ENCODE measurements around the gene IPMK.

Gene IPMK

GRCh38 chr10:58307676-58308075, 40.0 kb upstream of the IPMK start:
- Histone ChIP-seq H3K4me3 (replicated peaks; ENCODE audit: insufficient read depth, low read length) (no peak overlapping the region), H3K27ac (replicated peaks) (no peak overlapping the region), H3K27me3 (ENCODE audit: insufficient read depth, poor library complexity, severe bottlenecking) (peaks cover 3% of the 10 kb centered on the region)
- TF ChIP-seq POLR2AphosphoS5 (IDR thresholded peaks at IDR 0.05; ENCODE audit: low read depth) (no peak), REST (IDR thresholded peaks at IDR 0.05; ENCODE audit: insufficient replicate concordance, low read depth) (no peak), CTCF (IDR thresholded peaks at IDR 0.05; ENCODE audit: insufficient read depth, low read length) (no peak), GABPA (IDR thresholded peaks at IDR 0.05; ENCODE audit: low read depth) (no peak), SPI1 (IDR thresholded peaks at IDR 0.05; ENCODE audit: borderline replicate concordance, low read depth) (no peak)
- no peak for DNase-seq (ENCODE audit: low read depth in 1 of 2, low spot score in 1 of 2)

- Histone ChIP-seq H3K27me3 (ENCODE audit: insufficient read depth, poor library complexity, severe bottlenecking) (peaks cover 3% of the 10 kb centered on the region), H3K4me3 (replicated peaks; ENCODE audit: insufficient read depth, low read length) (no peak overlapping the region), H3K27ac (replicated peaks) (no peak overlapping the region)
- TF ChIP-seq GABPA (IDR thresholded peaks at IDR 0.05; ENCODE audit: low read depth), result no peak
- no peak for TF ChIP-seq POLR2AphosphoS5 (IDR thresholded peaks at IDR 0.05; ENCODE audit: low read depth)
- no peak for TF ChIP-seq SPI1 (IDR thresholded peaks at IDR 0.05; ENCODE audit: borderline replicate concordance, low read depth)
- TF ChIP-seq REST (IDR thresholded peaks at IDR 0.05; ENCODE audit: insufficient replicate concordance, low read depth), result no peak
- TF ChIP-seq CTCF (IDR thresholded peaks at IDR 0.05; ENCODE audit: insufficient read depth, low read length), result no peak
- DNase-seq (ENCODE audit: low read depth in 1 of 2, low spot score in 1 of 2), result no peak
Measured at GRCh38 chr10:58305821-58306220, 38.1 kb upstream of the IPMK start.

- H3K27ac ChIP-seq (replicated peaks), result no peak overlapping the region
- no peak overlapping the region for H3K4me3 ChIP-seq (replicated peaks; ENCODE audit: insufficient read depth, low read length)
- TF ChIP-seq CTCF (IDR thresholded peaks at IDR 0.05; ENCODE audit: insufficient read depth, low read length), result no peak
- no peak for TF ChIP-seq POLR2AphosphoS5 (IDR thresholded peaks at IDR 0.05; ENCODE audit: low read depth)
- no peak for TF ChIP-seq REST (IDR thresholded peaks at IDR 0.05; ENCODE audit: insufficient replicate concordance, low read depth)
- TF ChIP-seq SPI1 (IDR thresholded peaks at IDR 0.05; ENCODE audit: borderline replicate concordance, low read depth), result no peak
- no peak for TF ChIP-seq GABPA (IDR thresholded peaks at IDR 0.05; ENCODE audit: low read depth)
- H3K27me3 ChIP-seq (ENCODE audit: insufficient read depth, poor library complexity, severe bottlenecking), result peaks cover 3% of the 10 kb centered on the region
- DNase-seq (ENCODE audit: low read depth in 1 of 2, low spot score in 1 of 2), result no peak
Measured at GRCh38 chr10:58304099-58304633, 36.5 kb upstream of the IPMK start.
